CD4-positive, alpha-beta T cell (primary cell): ENCODE data around the gene S100P. TPM values are rescaled to one million over a fixed set of nuclear protein-coding genes. Genes with fewer than 3 reads are reported as not detected.

Experiments
- ATAC-seq: fragments of 200-7000 bp; cut with Tn5 transposase; one replicate; pipeline ENCODE4 v1.10.0; 2022; ENCODE audit warnings: mild to moderate bottlenecking; ENCODE audit not compliant: poor library complexity
- CTCF ChIA-PET: fragments of 350-600 bp; sonication (Branson Sonifier 250); formaldehyde crosslinking; loops from one replicate; lab custom pipeline; 2021; ENCODE audit warnings: antibody characterized with exemption, inconsistent platforms; lab: Charles Lee
- POLR2A ChIA-PET: fragments of 350-600 bp; sonication (Branson Sonifier 250); formaldehyde crosslinking; loops from one replicate; lab custom pipeline; 2021; ENCODE audit warnings: antibody characterized with exemption, inconsistent platforms; lab: Charles Lee
- DNase-seq, 14 experiments: peaks; one replicate each; pipeline ENCODE4 v3.0.0-alpha.2; 2013 to 2020; ENCODE audit warnings: mixed read lengths in 2 of 14
- H3K27ac ChIP-seq, 2 donors: one replicate each; pipeline versions ENCODE4 v1.5.1 to v1.7.0; 2013; ENCODE audit warnings: low read length in 2 of 2, low read depth in 1 of 2, mild to moderate bottlenecking in 1 of 2
- H3K27me3 ChIP-seq, 2 experiments: 1 replicate in 1 of 2; 2 replicates in 1 of 2; pipeline versions ENCODE4 v1.6.1 to v1.7.0; 2013; ENCODE audit warnings: low read length in 2 of 2, control low read depth in 1 of 2, mild to moderate bottlenecking in 1 of 2, moderate library complexity in 1 of 2; ENCODE audit not compliant: insufficient read depth in 2 of 2, control insufficient read depth in 1 of 2
- H3K36me3 ChIP-seq: one replicate; pipeline ENCODE4 v1.6.1; 2013; ENCODE audit warnings: low read length, control low read depth; ENCODE audit not compliant: insufficient read depth
- H3K4me1 ChIP-seq: one replicate; pipeline ENCODE4 v1.6.1; 2013; ENCODE audit warnings: low read length, control low read depth; ENCODE audit not compliant: insufficient read depth
- H3K4me3 ChIP-seq: one replicate; pipeline ENCODE4 v1.5.1; 2013; ENCODE audit warnings: mild to moderate bottlenecking, low read length, moderate library complexity
- H3K9me3 ChIP-seq, 2 experiments: 1 replicate in 1 of 2; 2 replicates in 1 of 2; pipeline versions ENCODE4 v1.6.1 to v1.7.0; 2013; ENCODE audit warnings: low read length in 2 of 2, mild to moderate bottlenecking in 2 of 2, control low read depth in 1 of 2, moderate library complexity in 1 of 2; ENCODE audit not compliant: control insufficient read depth in 1 of 2, insufficient read depth in 1 of 2
- H3K27ac Mint-ChIP-seq: one replicate; pipeline ENCODE4 v1.8.0; 2020; ENCODE audit warnings: mixed read lengths
- H3K27me3 Mint-ChIP-seq: one replicate; pipeline ENCODE4 v1.8.0; 2021; ENCODE audit warnings: mixed read lengths
- H3K36me3 Mint-ChIP-seq: one replicate; pipeline ENCODE4 v1.8.0; 2021; ENCODE audit warnings: low read depth, mixed read lengths
- H3K4me1 Mint-ChIP-seq: one replicate; pipeline ENCODE4 v1.8.0; 2021; ENCODE audit warnings: low read depth, mixed read lengths
- H3K4me3 Mint-ChIP-seq: one replicate; pipeline ENCODE4 v1.8.0; 2020; ENCODE audit warnings: mild to moderate bottlenecking, mixed read lengths
- H3K9me3 Mint-ChIP-seq: one replicate; pipeline ENCODE4 v1.8.0; 2020; ENCODE audit warnings: mixed read lengths
- CTCF ChIP-seq: fragments of 200-600 bp; IDR thresholded peaks from one replicate; pipeline ENCODE4 v1.8.0; 2022; ENCODE audit warnings: antibody characterized with exemption, mild to moderate bottlenecking
- intact Hi-C, 2 experiments: fragments of 100-400 bp; cut with DNase I in 1 of 2; cut with micrococcal nuclease in 1 of 2; formaldehyde crosslinking; loops; one replicate each; pipeline versions ENCODE4 v1.15.1 to v1.9.0; 2023 to 2025; cut with DNase I, micrococcal nuclease
- total RNA-seq, 174 experiments: library from RNA in 2 of 174; stranded (reverse) in 2 of 174; gene quantifications; one replicate each; pipeline ENCODE4 v1.2.3 and lab custom pipeline; 2021 to 2026

S100P gene
- total RNA-seq, 2 experiments from 2014 or later: 0.58 to 2.8 TPM

GRCh38 chr4:6710282-6710681 lies 16.6 kb downstream of the S100P start:
- H3K4me3 Mint-ChIP-seq: peak overlapping the region; percentile 99
- H3K4me1 Mint-ChIP-seq: peaks cover 62% of the 10 kb centered on the region
- DNase-seq: no peak
- ChIA-PET POLR2A (interaction anchor here (0.6 to 9.9 kb wide), 23 partner anchors 9 to 394 kb away, joined by 3 to 245 read pairs (median 5); partner anchors contain the start of genes GRPEL1, MAN2B2, MRFAP1 and S100P), CTCF (interaction anchor here (0.6 to 7.9 kb wide), 4 partner anchors 10 to 333 kb away, joined by 3 to 68 read pairs (median 8); partner anchors contain the start of gene TADA2B)
- Histone ChIP-seq H3K27me3 (no peaks in the 10 kb centered on the region), H3K4me1 (peaks cover 39% of the 10 kb centered on the region), H3K36me3 (peaks cover 27% of the 10 kb centered on the region), H3K9me3 (no peaks in the 10 kb centered on the region), H3K27ac (peak overlapping the region; percentile 79 to 85), H3K4me3 (peak overlapping the region; percentile 74)
- intact Hi-C loops: no loop called here
- peaks cover 45% of the 10 kb centered on the region for H3K36me3 Mint-ChIP-seq
- H3K9me3 Mint-ChIP-seq: no peaks in the 10 kb centered on the region
- peak overlapping the region; percentile 97 for H3K27ac Mint-ChIP-seq
- H3K27me3 Mint-ChIP-seq: no peaks in the 10 kb centered on the region
- ATAC-seq: no peak
- no peak for TF ChIP-seq CTCF

- Histone ChIP-seq H3K4me1 (peaks cover 39% of the 10 kb centered on the region), H3K9me3 (no peaks in the 10 kb centered on the region), H3K27ac (no peak overlapping the region), H3K27me3 (no peaks in the 10 kb centered on the region), H3K36me3 (peaks cover 21% of the 10 kb centered on the region), H3K4me3 (no peak overlapping the region)
- Mint-ChIP-seq H3K9me3 (no peaks in the 10 kb centered on the region), H3K27me3 (no peaks in the 10 kb centered on the region), H3K4me3 (peak overlapping the region; percentile 99), H3K27ac (peak overlapping the region; percentile 44), H3K4me1 (peaks cover 62% of the 10 kb centered on the region), H3K36me3 (peaks cover 43% of the 10 kb centered on the region)
- TF ChIP-seq CTCF: no peak
- intact Hi-C loops: no loop called here
- ATAC-seq (no peak), DNase-seq (peak in 1 of 14 experiments; percentile 7)
- CTCF ChIA-PET: no interaction called here
- POLR2A ChIA-PET: interaction anchor here (0.7 to 10.4 kb wide), 3 partner anchors 15 to 92 kb away, joined by 4 to 221 read pairs (median 5); a partner anchor contains a TSS
Observed at GRCh38 chr4:6710996-6711395, 17.3 kb downstream of the S100P start.

- no peaks in the 10 kb centered on the region for H3K27me3 Mint-ChIP-seq
- no peaks in the 10 kb centered on the region for H3K9me3 Mint-ChIP-seq
- peak overlapping the region; percentile 99 for H3K27ac Mint-ChIP-seq
- peak overlapping the region; percentile 73 for H3K4me3 Mint-ChIP-seq
- H3K9me3 ChIP-seq: no peaks in the 10 kb centered on the region
- H3K4me1 Mint-ChIP-seq: peaks cover 47% of the 10 kb centered on the region
- H3K36me3 Mint-ChIP-seq: peaks cover 12% of the 10 kb centered on the region
- no peak overlapping the region for H3K27ac ChIP-seq
- CTCF ChIA-PET: interaction anchor here (6.8 kb wide), 1 partner anchor 40 kb away, joined by 74 read pairs; a partner anchor contains a TSS
- DNase-seq: peak in 1 of 14 experiments; percentile 11
- TF ChIP-seq CTCF: no peak
- intact Hi-C loops: loop anchor here in 1 of 2 experiments (5.0 kb wide), 2 partner anchors 138 to 272 kb away; partner anchors contain the start of gene MAN2B2
- no peaks in the 10 kb centered on the region for H3K27me3 ChIP-seq
- no peak overlapping the region for H3K4me3 ChIP-seq
- no peak for ATAC-seq
- POLR2A ChIA-PET: interaction anchor here (0.6 to 10.4 kb wide), 8 partner anchors 20 to 354 kb away, joined by 3 to 221 read pairs (median 30); partner anchors contain the start of genes GRPEL1, MRFAP1 and S100P
- no peaks in the 10 kb centered on the region for H3K36me3 ChIP-seq
- H3K4me1 ChIP-seq: peaks cover 31% of the 10 kb centered on the region
Observed at GRCh38 chr4:6714954-6715353, 21.3 kb downstream of the S100P start.
